H1 (cell line): ENCODE measurements around the gene XPO6. TPM values are rescaled to one million over a fixed set of nuclear protein-coding genes. Genes with fewer than 3 reads are reported as not detected.

Experiments
- CTCF ChIA-PET: fragments of 300-600 bp; sonication (Branson Sonifier 250); formaldehyde crosslinking; loops from one replicate; lab custom pipeline; 2021; ENCODE audit not compliant: partially characterized antibody; lab: Charles Lee
- POLR2A ChIA-PET: fragments of 300-600 bp; sonication (Branson Sonifier 250); formaldehyde crosslinking; loops from one replicate; lab custom pipeline; 2021; ENCODE audit warnings: inconsistent platforms; ENCODE audit not compliant: partially characterized antibody; lab: Charles Lee
- DNase-seq, 2 experiments: peaks; one replicate each; pipeline versions ENCODE4 v3.0.0 to v3.0.0-alpha.2; 2010 to 2022; ENCODE audit warnings: low spot score in 2 of 2, low read depth in 1 of 2, mixed read lengths in 1 of 2
- FAIRE-seq: peaks from 2 replicates; lab custom pipeline; 2011; peaks lifted over from hg19 to GRCh38; lab: Jason Lieb, UNC
- H2AFZ ChIP-seq: 2 replicates; pipeline ENCODE4 v1.8.1; 2012; ENCODE audit warnings: low read length, inconsistent platforms
- H2AK5ac ChIP-seq: 2 replicates; pipeline ENCODE4 v1.6.1; 2013; ENCODE audit warnings: low read depth, low read length
- H2BK120ac ChIP-seq: replicated peaks from 2 replicates; pipeline ENCODE3; 2013; ENCODE audit warnings: low read depth, low read length, inconsistent platforms
- H2BK12ac ChIP-seq: 2 replicates; pipeline ENCODE4 v1.6.1; 2013; ENCODE audit warnings: low read depth, low read length
- H2BK15ac ChIP-seq: 2 replicates; pipeline ENCODE4 v1.6.1; 2013; ENCODE audit warnings: low read length
- H2BK20ac ChIP-seq: 2 replicates; pipeline ENCODE4 v1.6.1; 2013; ENCODE audit warnings: low read length
- H2BK5ac ChIP-seq: 2 replicates; pipeline ENCODE4 v1.6.1; 2013; ENCODE audit warnings: low read depth, low read length
- H3K14ac ChIP-seq: 2 replicates; pipeline ENCODE4 v1.6.1; 2013; ENCODE audit warnings: inconsistent platforms; ENCODE audit not compliant: insufficient read length
- H3K18ac ChIP-seq: 2 replicates; pipeline ENCODE4 v1.6.1; 2013; ENCODE audit warnings: low read length; ENCODE audit errors: extremely low read depth
- H3K23ac ChIP-seq: 2 replicates; pipeline ENCODE4 v1.6.1; 2013; ENCODE audit warnings: inconsistent platforms; ENCODE audit not compliant: insufficient read length
- H3K23me2 ChIP-seq: 2 replicates; pipeline ENCODE4 v1.6.1; 2013; ENCODE audit warnings: low read depth, low read length
- H3K27ac ChIP-seq: 2 replicates; pipeline ENCODE4 v1.6.1; 2011; ENCODE audit warnings: low read depth, low read length, inconsistent platforms
- H3K27me3 ChIP-seq, 4 experiments: replicated peaks in 1 of 4; 1 replicate in 1 of 4; 2 replicates in 3 of 4; pipeline versions ENCODE4 v1.6.1 to v1.8.1; 2011 to 2013; ENCODE audit warnings: low read length in 3 of 4, mild to moderate bottlenecking in 3 of 4, inconsistent platforms in 2 of 4, mixed read lengths in 2 of 4, moderate library complexity in 1 of 4; ENCODE audit not compliant: control insufficient read depth in 3 of 4, insufficient read depth in 3 of 4; ENCODE audit errors: extremely low read depth in 1 of 4
- H3K36me3 ChIP-seq, 4 experiments: 2 replicates each; pipeline versions ENCODE4 v1.6.1 to v1.8.1; 2011 to 2013; ENCODE audit warnings: mild to moderate bottlenecking in 4 of 4, low read length in 3 of 4, moderate library complexity in 2 of 4, control low read depth in 1 of 4, inconsistent platforms in 1 of 4; ENCODE audit not compliant: insufficient read depth in 4 of 4, control insufficient read depth in 2 of 4
- H3K4ac ChIP-seq: replicated peaks from 2 replicates; pipeline ENCODE3; 2013; ENCODE audit warnings: low read length, low read depth, mixed read lengths, inconsistent platforms; ENCODE audit not compliant: insufficient read length
- H3K4me1 ChIP-seq, 4 experiments: replicated peaks in 1 of 4; 1 replicate in 1 of 4; 2 replicates in 3 of 4; pipeline versions ENCODE4 v1.6.1 to v1.8.1; 2011 to 2013; ENCODE audit warnings: low read length in 3 of 4, inconsistent platforms in 2 of 4, mixed read lengths in 1 of 4; ENCODE audit not compliant: insufficient read depth in 4 of 4, control insufficient read depth in 3 of 4
- H3K4me2 ChIP-seq, 2 experiments: 2 replicates each; pipeline versions ENCODE4 v1.6.1 to v1.8.1; 2011 to 2013; ENCODE audit warnings: low read depth in 2 of 2, low read length in 2 of 2, control low read depth in 1 of 2, inconsistent platforms in 1 of 2, mild to moderate bottlenecking in 1 of 2; ENCODE audit not compliant: insufficient read depth in 1 of 2
- H3K4me3 ChIP-seq, 4 experiments: fragments of 200-600, 300-600 bp in 1 of 4; sonication (generic), shearing (Covaris generic), sonication (Bioruptor Twin) in 1 of 4; 2 replicates each; pipeline versions ENCODE4 v1.5.1 to v1.8.1; 2011 to 2016; ENCODE audit warnings: low read length in 4 of 4, low read depth in 3 of 4, control low read depth in 2 of 4, inconsistent platforms in 2 of 4, mild to moderate bottlenecking in 2 of 4, mixed read lengths in 1 of 4, moderate library complexity in 1 of 4; ENCODE audit not compliant: insufficient read depth in 2 of 4; ENCODE audit errors: extremely low read depth in 1 of 4
- H3K56ac ChIP-seq: replicated peaks from 2 replicates; pipeline ENCODE3; 2013; ENCODE audit warnings: low read depth, mild to moderate bottlenecking, mixed read lengths, low read length, inconsistent platforms; ENCODE audit not compliant: insufficient read length
- H3K79me1 ChIP-seq: 2 replicates; pipeline ENCODE4 v1.6.1; 2013; ENCODE audit warnings: low read depth, low read length, control low read depth
- H3K79me2 ChIP-seq, 2 experiments: 2 replicates each; pipeline versions ENCODE4 v1.6.1 to v1.8.1; 2012 to 2013; ENCODE audit warnings: low read length in 2 of 2, mild to moderate bottlenecking in 2 of 2, inconsistent platforms in 1 of 2; ENCODE audit not compliant: insufficient read depth in 2 of 2, control insufficient read depth in 1 of 2
- H3K9ac ChIP-seq, 4 experiments: replicated peaks in 1 of 4; 1 replicate in 1 of 4; 2 replicates in 3 of 4; pipeline versions ENCODE4 v1.6.1 to v1.8.1; 2011 to 2013; ENCODE audit warnings: low read depth in 3 of 4, low read length in 3 of 4, control low read depth in 2 of 4, mild to moderate bottlenecking in 2 of 4, moderate library complexity in 2 of 4, inconsistent platforms in 1 of 4; ENCODE audit errors: extremely low read depth in 1 of 4
- H3K9me3 ChIP-seq, 2 experiments: 2 replicates each; pipeline versions ENCODE4 v1.6.1 to v1.8.1; 2012 to 2013; ENCODE audit warnings: mild to moderate bottlenecking in 2 of 2, moderate library complexity in 2 of 2, control low read depth in 1 of 2, inconsistent platforms in 1 of 2, low read depth in 1 of 2, low read length in 1 of 2, mixed read lengths in 1 of 2; ENCODE audit not compliant: insufficient read depth in 2 of 2
- H4K20me1 ChIP-seq, 2 experiments: replicated peaks in 1 of 2; 2 replicates each; pipeline versions ENCODE3 to v1.8.1; 2011 to 2013; ENCODE audit warnings: inconsistent platforms in 2 of 2, low read length in 2 of 2, mild to moderate bottlenecking in 1 of 2; ENCODE audit not compliant: insufficient read depth in 2 of 2, control insufficient read depth in 1 of 2
- H4K5ac ChIP-seq: 2 replicates; pipeline ENCODE4 v1.6.1; 2013; ENCODE audit warnings: low read length, low read depth, mixed read lengths, inconsistent platforms; ENCODE audit not compliant: insufficient read length
- H4K8ac ChIP-seq: 2 replicates; pipeline ENCODE4 v1.8.0; 2013; ENCODE audit warnings: mild to moderate bottlenecking, moderate library complexity, low read length, inconsistent platforms; ENCODE audit not compliant: insufficient read depth; ENCODE audit errors: extremely low read depth
- H4K91ac ChIP-seq: replicated peaks from 2 replicates; pipeline ENCODE3; 2013; ENCODE audit warnings: low read length, mixed read lengths, inconsistent platforms; ENCODE audit not compliant: insufficient read length
- FOSL1 ChIP-seq: IDR thresholded peaks from 2 replicates; pipeline ENCODE4 v1.6.1; 2011; ENCODE audit warnings: mild to moderate bottlenecking, low read depth, low read length, moderate library complexity; ENCODE audit not compliant: insufficient read depth
- GABPA ChIP-seq: IDR thresholded peaks from 2 replicates; pipeline ENCODE4 v1.6.1; 2011; ENCODE audit warnings: mild to moderate bottlenecking, low read length, moderate library complexity, borderline replicate concordance; ENCODE audit not compliant: insufficient read depth
- KDM4A ChIP-seq: IDR thresholded peaks from one replicate; pipeline ENCODE4 v1.7.1; 2012; ENCODE audit warnings: low read depth, mild to moderate bottlenecking, moderate library complexity, low read length, inconsistent platforms; ENCODE audit not compliant: severe bottlenecking
- RBBP5 ChIP-seq: IDR thresholded peaks from 2 replicates; pipeline ENCODE4 v1.7.1; 2012; ENCODE audit warnings: low read depth, mild to moderate bottlenecking, inconsistent platforms, low read length, moderate library complexity, borderline replicate concordance
- SRF ChIP-seq: IDR thresholded peaks from 2 replicates; pipeline ENCODE4 v1.6.1; 2011; ENCODE audit warnings: mild to moderate bottlenecking, low read depth, low read length, moderate library complexity
- SUZ12 ChIP-seq: fragments of 200-600 bp; sonication (generic); IDR thresholded peaks from 2 replicates; pipeline ENCODE4 v1.6.1; 2012; ENCODE audit warnings: mild to moderate bottlenecking, inconsistent platforms, low read length, moderate library complexity, mixed read lengths
- ZNF274 ChIP-seq: IDR thresholded peaks from 2 replicates; pipeline ENCODE4 v1.7.0; 2012; ENCODE audit warnings: low read length, borderline replicate concordance; ENCODE audit errors: extremely low read depth
- WGBS, 2 experiments: shearing (Covaris generic) in 1 of 2; methylation state at CpG; one replicate each; pipeline versions ENCODE4 v1.1.6 to v1.1.7; 2013 to 2015; ENCODE audit warnings: low lambda C conversion rate in 2 of 2, mixed read lengths in 2 of 2, inconsistent platforms in 1 of 2, low coverage in 1 of 2, missing lambda C conversion rate in 1 of 2; ENCODE audit not compliant: insufficient replicate concordance in 2 of 2, insufficient coverage in 1 of 2, insufficient read length in 1 of 2; ENCODE audit errors: extremely low coverage in 1 of 2, missing lambda C conversion rate in 1 of 2; 5-methylcytosine and 5-hydroxymethylcytosine counted together
- polyA plus RNA-seq, 7 experiments: library from polyadenylated mRNA; depleted of rRNA in 3 of 7; stranded (reverse) in 5 of 7; unstranded in 2 of 7; fragments of >200 nt in 5 of 7; fragments of 200-250 nt in 2 of 7; gene quantifications; 1 replicate in 5 of 7; 2 replicates in 1 of 7; 4 replicates in 1 of 7; pipeline versions ENCODE4 v1.2.1 to v1.2.3, GENCODE V29; 2011 to 2013; ENCODE audit warnings: missing spikeins in 2 of 7, mixed read lengths in 2 of 7
- total RNA-seq: library from RNA; stranded (reverse); fragmentation: NEBNext Ultra II Directional; extraction: Animal tissue kit (Norgen Biotek cat#: 25700); gene quantifications from 2 replicates; pipeline ENCODE4 v1.2.1, GENCODE V29; 2021

XPO6 gene
- total and polyA plus RNA-seq, 2 of the 8 experiments (the other 6 are each of a cell fraction or from before 2014, with no cell fraction given), result 152 to 254 TPM

DNA sequence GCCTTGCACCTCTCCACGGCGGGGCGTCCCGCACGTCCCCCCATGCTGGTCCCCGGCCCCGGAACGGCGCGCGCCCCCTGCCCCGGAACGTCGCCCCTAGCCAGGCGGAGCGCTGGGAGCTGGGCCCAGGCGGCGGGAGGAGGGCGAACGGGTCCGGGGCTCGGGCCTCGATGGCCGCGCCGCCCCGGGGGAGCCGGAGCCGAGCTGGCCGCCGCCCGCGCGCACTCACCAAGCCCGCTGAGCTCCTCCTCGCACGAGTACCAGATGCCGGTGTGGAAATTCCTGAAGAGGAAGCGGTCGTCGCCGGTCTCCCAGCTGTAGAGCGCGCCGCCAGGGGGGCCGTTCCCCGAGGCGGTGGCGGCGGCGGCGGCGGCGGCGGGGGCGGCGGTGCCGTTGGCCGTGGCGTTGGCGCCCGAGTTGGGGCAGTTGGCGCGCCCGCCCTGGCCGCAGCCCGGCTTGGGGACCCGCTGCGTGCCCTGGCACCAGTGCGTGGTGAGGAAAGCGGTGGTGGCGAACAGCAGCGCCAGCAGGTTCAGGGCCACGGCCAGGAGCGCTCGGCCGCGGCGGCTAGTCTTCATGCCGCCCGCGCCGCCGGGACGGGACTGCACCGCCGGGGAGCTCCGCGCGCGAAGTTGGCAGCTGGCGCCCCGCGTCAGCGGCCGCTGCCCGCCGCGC is 148.8 kb downstream of the XPO6 start:
- POLR2A ChIA-PET, result no interaction called here
- H3K4me2 ChIP-seq, result peak overlapping the region; percentile 71 to 83

More for the DNA sequence above, 148.8 kb downstream of the XPO6 start:
- H3K9me3 ChIP-seq, result no peaks in the 10 kb centered on the region
- no peak overlapping the region for H2BK20ac ChIP-seq
- H4K8ac ChIP-seq, result peak overlapping the region; percentile 53
- peak in 1 of 2 experiments; percentile 60 for DNase-seq
- H3K18ac ChIP-seq, result no peak overlapping the region; the same call in 1 of the 2 replicates
- H3K56ac ChIP-seq, result no peak overlapping the region
- H2AK5ac ChIP-seq, result no peak overlapping the region
- no peak overlapping the region for H2BK120ac ChIP-seq
- peaks cover 23 to 49% (median 42%) of the 10 kb centered on the region in 4 experiments for H3K27me3 ChIP-seq
- no peak overlapping the region for H3K9ac ChIP-seq
- TF ChIP-seq KDM4A, result peak; percentile 79
- TF ChIP-seq ZNF274, result no peak
- TF ChIP-seq SUZ12, result 0 out of 2 replicates have a peak, but pooled peaks have one; percentile 6
- TF ChIP-seq FOSL1, result no peak
- no peak for TF ChIP-seq SRF
- no peak for TF ChIP-seq RBBP5
- no peak; the same call in 1 of the 2 replicates for TF ChIP-seq GABPA
- H2AFZ ChIP-seq, result no peak overlapping the region
- no peaks in the 10 kb centered on the region for H3K79me1 ChIP-seq
- no peak overlapping the region for H4K91ac ChIP-seq
- CTCF ChIA-PET, result interaction anchor here (0.7 to 2.2 kb wide), 5 partner anchors 24 to 279 kb away, joined by 3 to 9 read pairs (median 3); no protein-coding TSS in a partner anchor
- H2BK5ac ChIP-seq, result no peak overlapping the region
- H4K5ac ChIP-seq, result no peak overlapping the region
- H3K27ac ChIP-seq, result no peak overlapping the region
- H4K20me1 ChIP-seq, result no peaks in the 10 kb centered on the region
- H2BK12ac ChIP-seq, result no peak overlapping the region
- peaks cover 10% of the 10 kb centered on the region; the same call in 1 of the 2 replicates for H3K23me2 ChIP-seq
- no peak overlapping the region for H3K23ac ChIP-seq
- peak overlapping the region; percentile 35 to 63 (median 45) for H3K4me3 ChIP-seq
- no peak overlapping the region for H3K14ac ChIP-seq
- no peak for FAIRE-seq
- no peak overlapping the region for H2BK15ac ChIP-seq
- H3K79me2 ChIP-seq, result no peaks in the 10 kb centered on the region
- no peak overlapping the region for H3K4ac ChIP-seq
- H3K36me3 ChIP-seq, result no peaks in the 10 kb centered on the region; a peak in 2 of 8 replicates
- peaks cover 0 to 3% (median under 1%) of the 10 kb centered on the region in 4 experiments; a peak in 3 of 7 replicates for H3K4me1 ChIP-seq
- WGBS, 2 experiments, result 0% methylated on average over 4 of the region's 99 CpGs; no CpG with 5 or more reads in 1 of the 2 experiments
